Testis (tissue), 3 donors: ENCODE measurements around the gene LRRC41. TPM values are rescaled to one million over a fixed set of nuclear protein-coding genes. Genes with fewer than 3 reads are reported as not detected.

Source experiments
- DNase-seq: peaks from one replicate; pipeline ENCODE4 v3.0.0-alpha.2; 2019
- H3K27ac ChIP-seq, 2 donors: fragments of 200-600 bp; sonication (generic); one replicate each; pipeline ENCODE4 v1.5.1; 2019
- H3K27me3 ChIP-seq: fragments of 200-600 bp; sonication (generic); one replicate; pipeline ENCODE4 v1.5.1; 2019
- H3K36me3 ChIP-seq: fragments of 200-600 bp; sonication (generic); one replicate; pipeline ENCODE4 v1.5.1; 2017; ENCODE audit warnings: low read depth; ENCODE audit errors: missing control alignments
- H3K4me1 ChIP-seq: fragments of 200-600 bp; sonication (generic); one replicate; pipeline ENCODE4 v1.5.1; 2019
- H3K4me3 ChIP-seq, 2 donors: fragments of 200-600 bp; sonication (generic); one replicate each; pipeline ENCODE4 v1.5.1; 2017 to 2019
- H3K9me3 ChIP-seq: fragments of 200-600 bp; sonication (generic); one replicate; pipeline ENCODE4 v1.5.1; 2017
- CTCF ChIP-seq, 3 experiments: fragments of 450-650 bp in 2 of 3; fragments of 200-600 bp in 1 of 3; sonication (generic) in 1 of 3; IDR thresholded peaks; one replicate each; pipeline ENCODE4 v1.5.1; 2016 to 2019; ENCODE audit warnings: antibody characterized with exemption in 3 of 3, mild to moderate bottlenecking in 2 of 3, moderate library complexity in 1 of 3
- POLR2A ChIP-seq: fragments of 450-650 bp; IDR thresholded peaks from one replicate; pipeline ENCODE4 v1.6.1; 2017; ENCODE audit warnings: antibody characterized with exemption, mild to moderate bottlenecking, moderate library complexity
- WGBS, 2 donors: methylation state at CpG; one replicate each; pipeline ENCODE4 v1.1.5; 2018; 5-methylcytosine and 5-hydroxymethylcytosine counted together
- intact Hi-C: fragments of 100-400 bp; cut with DNase I; formaldehyde crosslinking; loops from one replicate; pipeline ENCODE4 v1.15.1; 2023; ENCODE audit warnings: low total_unique reads
- polyA plus RNA-seq: library from polyadenylated mRNA; stranded (reverse); fragments of 350-450 nt; fragmentation: Illumina TruSeq; extraction: RNeasy Lipid Tissue Mini Kit (QIAGEN cat#74804); gene quantifications from one replicate; pipeline ENCODE4 v1.2.3, GENCODE V29; 2014; ENCODE audit warnings: low read depth, low replicate concordance; ENCODE audit not compliant: insufficient read depth
- total RNA-seq, 2 donors: library from RNA; depleted of rRNA; stranded (reverse); fragments of >200 nt; gene quantifications; one replicate each; pipeline ENCODE4 v1.2.3, GENCODE V29; 2016

LRRC41 gene
- total and polyA plus RNA-seq, 3 donors from 2014 or later: 86.4 to 136 (median 123) TPM

GRCh38 chr1:46315669-46316403 is 12.4 kb upstream of the LRRC41 start:
- Histone ChIP-seq H3K27me3 (no peaks in the 10 kb centered on the region), H3K4me3 (no peak overlapping the region), H3K36me3 (no peaks in the 10 kb centered on the region), H3K4me1 (no peaks in the 10 kb centered on the region), H3K9me3 (no peaks in the 10 kb centered on the region), H3K27ac (no peak overlapping the region)
- no peak for TF ChIP-seq CTCF (IDR thresholded peaks at IDR 0.05)
- no peak for TF ChIP-seq POLR2A
- intact Hi-C loops: no loop called here
- 89 to 90% methylated on average over 3 of the region's 3 CpGs for WGBS, 2 donors
- DNase-seq: no peak

DNA sequence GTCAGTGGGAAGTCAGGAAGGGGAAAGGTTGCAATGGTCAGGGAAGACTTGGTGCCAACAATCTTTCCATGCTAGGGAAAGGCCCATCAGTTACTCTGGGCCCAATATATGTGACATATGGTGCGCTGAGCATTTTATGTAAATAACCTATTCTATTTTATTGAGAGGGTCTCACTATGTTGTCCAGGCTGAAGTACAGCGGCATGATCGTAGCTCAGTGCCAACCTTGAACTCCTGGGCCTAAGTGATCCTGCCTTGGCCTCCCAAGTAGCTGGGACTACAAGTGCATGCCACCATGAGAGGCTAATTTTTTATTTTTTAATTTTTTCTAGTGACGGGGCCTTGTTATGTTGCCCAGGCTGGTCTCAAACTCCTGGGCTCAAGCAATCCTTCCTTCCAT is 6.9 kb upstream of the LRRC41 start:
- H3K4me3 ChIP-seq: no peak overlapping the region
- TF ChIP-seq CTCF (IDR thresholded peaks at IDR 0.05): no peak
- TF ChIP-seq POLR2A: no peak
- H3K36me3 ChIP-seq: no peaks in the 10 kb centered on the region
- intact Hi-C loops: no loop called here
- H3K4me1 ChIP-seq: peaks cover 2% of the 10 kb centered on the region
- no peaks in the 10 kb centered on the region for H3K27me3 ChIP-seq
- 98 to 99% methylated on average over 4 of the region's 4 CpGs for WGBS, 2 donors
- H3K9me3 ChIP-seq: no peaks in the 10 kb centered on the region
- no peak overlapping the region for H3K27ac ChIP-seq
- no peak for DNase-seq

DNA sequence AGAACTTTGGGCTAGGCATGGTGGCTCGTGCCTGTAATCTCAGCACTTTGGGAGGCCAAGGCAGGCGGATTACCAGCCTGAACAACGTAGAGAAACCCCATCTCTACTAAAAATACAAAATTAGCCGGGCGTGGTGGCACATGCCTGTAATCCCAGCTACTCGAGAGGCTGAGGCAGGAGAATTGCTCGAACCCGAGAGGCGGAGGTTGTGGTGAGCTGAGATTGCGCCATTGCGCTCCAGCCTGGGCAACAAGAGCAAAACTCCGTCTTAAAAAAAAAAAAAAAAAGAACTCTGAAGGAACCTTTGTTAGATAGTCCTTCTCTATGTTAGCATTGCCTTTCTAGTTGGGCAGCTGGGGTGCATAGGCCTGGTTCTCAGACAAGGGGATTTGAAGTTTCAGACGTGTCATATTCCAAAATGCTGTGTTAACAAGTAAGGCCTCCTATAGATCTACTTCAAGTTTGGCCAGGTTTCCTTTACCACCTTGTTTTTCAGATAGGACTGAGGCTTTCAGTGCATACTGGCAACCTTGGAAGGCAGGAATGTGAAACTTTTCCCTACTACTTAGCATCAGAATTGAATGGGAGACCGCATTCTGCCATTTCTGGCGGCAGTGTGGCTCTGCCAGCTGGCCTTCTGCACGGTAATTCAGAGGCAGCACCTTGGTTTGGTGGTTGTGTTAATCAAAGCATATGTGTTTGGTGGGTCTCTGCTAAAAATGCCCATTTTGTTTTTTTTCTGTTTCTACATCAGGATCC is 6.2 kb upstream of the LRRC41 start:
- WGBS, 2 donors: 90% methylated on average over 14 to 16 of the region's 16 CpGs
- intact Hi-C loops: no loop called here
- Histone ChIP-seq H3K4me1 (peaks cover 6% of the 10 kb centered on the region), H3K27ac (no peak overlapping the region), H3K9me3 (no peaks in the 10 kb centered on the region), H3K27me3 (no peaks in the 10 kb centered on the region), H3K4me3 (no peak overlapping the region), H3K36me3 (no peaks in the 10 kb centered on the region)
- TF ChIP-seq CTCF (IDR thresholded peaks at IDR 0.05): no peak
- no peak for TF ChIP-seq POLR2A
- DNase-seq: no peak

- H3K36me3 ChIP-seq: no peaks in the 10 kb centered on the region
- H3K9me3 ChIP-seq: no peaks in the 10 kb centered on the region
- no peak overlapping the region for H3K27ac ChIP-seq
- DNase-seq: no peak
- WGBS, 2 donors: 77 to 87% methylated on average over 8 of the region's 8 CpGs
- TF ChIP-seq POLR2A: no peak
- peaks cover 13% of the 10 kb centered on the region for H3K4me1 ChIP-seq
- no peak overlapping the region for H3K4me3 ChIP-seq
- intact Hi-C loops: no loop called here
- H3K27me3 ChIP-seq: no peaks in the 10 kb centered on the region
Measured at GRCh38 chr1:46306159-46306530, 2.7 kb upstream of the LRRC41 start.

GRCh38 chr1:46303872-46304326 is 483 bp upstream of the LRRC41 start:
- H3K27me3 ChIP-seq: no peaks in the 10 kb centered on the region

More at GRCh38 chr1:46303872-46304326, 483 bp upstream of the LRRC41 start:
- intact Hi-C loops: no loop called here
- Histone ChIP-seq H3K4me1 (peaks cover 26% of the 10 kb centered on the region), H3K27ac (peak overlapping the region; percentile 99 to 100), H3K9me3 (no peaks in the 10 kb centered on the region), H3K36me3 (no peaks in the 10 kb centered on the region), H3K4me3 (peak overlapping the region; percentile 87 to 98)
- WGBS, 2 donors: 0 to 1% methylated on average over 14 of the region's 14 CpGs
- no peak for TF ChIP-seq POLR2A
- DNase-seq: no peak
